Measurements from ENCODE around the gene UBE2O. TPM values are rescaled to one million over a fixed set of nuclear protein-coding genes. Genes with fewer than 3 reads are reported as not detected.

The UBE2O gene
- total RNA-seq, 5 donors from 2014 or later (not counting 1 experiment from before 2014, with no cell fraction given) = 33.9 to 57.8 (median 47.5) TPM

DNA sequence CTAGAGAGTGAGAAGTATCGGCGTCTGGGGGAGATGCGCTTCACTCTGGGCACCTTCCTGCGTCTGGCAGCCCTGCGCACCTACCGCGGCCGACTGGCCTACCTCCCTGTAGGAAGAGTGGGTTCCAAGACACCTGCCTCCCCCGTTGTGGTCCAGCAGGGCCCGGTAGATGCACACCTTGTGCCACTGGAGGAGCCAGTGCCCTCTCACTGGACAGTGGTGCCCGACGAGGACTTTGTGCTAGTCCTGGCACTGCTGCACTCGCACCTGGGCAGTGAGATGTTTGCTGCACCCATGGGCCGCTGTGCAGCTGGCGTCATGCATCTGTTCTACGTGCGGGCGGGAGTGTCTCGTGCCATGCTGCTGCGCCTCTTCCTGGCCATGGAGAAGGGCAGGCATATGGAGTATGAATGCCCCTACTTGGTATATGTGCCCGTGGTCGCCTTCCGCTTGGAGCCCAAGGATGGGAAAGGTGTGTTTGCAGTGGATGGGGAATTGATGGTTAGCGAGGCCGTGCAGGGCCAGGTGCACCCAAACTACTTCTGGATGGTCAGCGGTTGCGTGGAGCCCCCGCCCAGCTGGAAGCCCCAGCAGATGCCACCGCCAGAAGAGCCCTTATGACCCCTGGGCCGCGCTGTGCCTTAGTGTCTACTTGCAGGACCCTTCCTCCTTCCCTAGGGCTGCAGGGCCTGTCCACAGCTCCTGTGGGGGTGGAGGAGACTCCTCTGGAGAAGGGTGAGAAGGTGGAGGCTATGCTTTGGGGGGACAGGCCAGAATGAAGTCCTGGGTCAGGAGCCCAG is 65.8 kb downstream of the UBE2O start:
- Histone ChIP-seq H3K27ac (ENCODE audit: low read length) (no peak overlapping the region), H3K27me3 (replicated peaks in 1 of 2; ENCODE audit: control insufficient read depth in 2 of 2, extremely low read depth in 1 of 2, insufficient read depth in 2 of 2, low read length in 1 of 2) (peaks cover 0 to 26% of the 10 kb centered on the region in 2 experiments), H3K36me3 (ENCODE audit: control insufficient read depth in 2 of 2, extremely low read depth in 1 of 2, insufficient read depth in 1 of 2, low read length in 1 of 2) (peaks cover 15 to 20% of the 10 kb centered on the region in 2 donors), H3K9me3 (no peaks in the 10 kb centered on the region), H3K4me3 (ENCODE audit: control insufficient read depth in 1 of 2, extremely low read depth in 1 of 2, low read length in 1 of 2) (no peak overlapping the region), H3K4me1 (ENCODE audit: control insufficient read depth in 1 of 2, extremely low read depth in 1 of 2, insufficient read depth in 2 of 2, low read length in 2 of 2) (peaks cover 10 to 32% of the 10 kb centered on the region in 2 experiments)
- H3K9me3 Mint-ChIP-seq = no peaks in the 10 kb centered on the region
- no peak overlapping the region for H3K27ac Mint-ChIP-seq
- peaks cover 4 to 13% (median 10%) of the 10 kb centered on the region in 3 donors for H3K4me1 Mint-ChIP-seq
- peaks cover 5% of the 10 kb centered on the region for H3K36me3 Mint-ChIP-seq
- CTCF ChIA-PET = interaction anchor here in 1 of 2 donors (0.9 kb wide), 1 partner anchor 11 kb away, joined by 3 read pairs; no protein-coding TSS in a partner anchor
- peaks cover 0 to 1% of the 10 kb centered on the region in 2 donors for H3K27me3 Mint-ChIP-seq
- ATAC-seq (replicated peaks in 1 of 4) (no peak), DNase-seq (no peak)
- 98% methylated on average over 23 of the region's 31 CpGs for WGBS (ENCODE audit: insufficient coverage)
- POLR2A ChIA-PET = interaction anchor here in 1 of 2 donors (0.5 kb wide), 1 partner anchor 62 kb away, joined by 5 read pairs; no protein-coding TSS in a partner anchor
- H3K4me3 Mint-ChIP-seq = peak overlapping the region in 2 of 3 donors; percentile 37 to 64

DNA sequence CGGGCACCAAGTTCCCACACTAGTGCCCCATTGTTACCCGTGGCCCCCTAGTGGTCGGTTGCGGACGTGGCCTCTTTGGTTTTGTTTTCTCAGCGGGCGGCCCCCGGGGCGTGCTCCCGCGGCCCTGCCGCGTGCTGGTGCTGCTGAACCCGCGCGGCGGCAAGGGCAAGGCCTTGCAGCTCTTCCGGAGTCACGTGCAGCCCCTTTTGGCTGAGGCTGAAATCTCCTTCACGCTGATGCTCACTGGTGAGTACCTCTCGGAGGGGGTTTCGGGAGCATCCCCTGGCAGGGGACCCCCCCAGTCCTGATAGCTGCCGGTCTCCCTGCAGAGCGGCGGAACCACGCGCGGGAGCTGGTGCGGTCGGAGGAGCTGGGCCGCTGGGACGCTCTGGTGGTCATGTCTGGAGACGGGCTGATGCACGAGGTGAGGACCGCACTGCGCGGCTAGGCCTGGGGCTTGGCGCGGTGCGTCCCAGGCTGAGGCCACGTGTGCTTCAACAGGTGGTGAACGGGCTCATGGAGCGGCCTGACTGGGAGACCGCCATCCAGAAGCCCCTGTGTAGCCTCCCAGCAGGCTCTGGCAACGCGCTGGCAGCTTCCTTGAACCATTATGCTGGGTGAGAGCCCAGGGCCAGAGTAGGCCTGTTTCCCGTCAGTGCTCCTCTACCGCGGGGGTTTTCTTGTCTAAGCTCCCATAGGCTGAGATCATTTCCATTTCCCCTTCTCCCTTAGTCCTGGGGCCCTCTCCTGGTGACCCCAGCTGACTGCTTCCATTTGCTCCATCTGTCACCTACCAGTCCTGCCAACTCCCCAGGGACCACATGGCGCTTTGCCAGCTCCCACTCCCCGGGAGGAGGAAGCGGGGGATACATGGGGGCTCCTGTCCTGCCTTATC is 66.8 kb downstream of the UBE2O start:
- H3K9me3 ChIP-seq = no peaks in the 10 kb centered on the region
- WGBS (ENCODE audit: insufficient coverage) = 53% methylated on average over 52 of the region's 52 CpGs

DNA sequence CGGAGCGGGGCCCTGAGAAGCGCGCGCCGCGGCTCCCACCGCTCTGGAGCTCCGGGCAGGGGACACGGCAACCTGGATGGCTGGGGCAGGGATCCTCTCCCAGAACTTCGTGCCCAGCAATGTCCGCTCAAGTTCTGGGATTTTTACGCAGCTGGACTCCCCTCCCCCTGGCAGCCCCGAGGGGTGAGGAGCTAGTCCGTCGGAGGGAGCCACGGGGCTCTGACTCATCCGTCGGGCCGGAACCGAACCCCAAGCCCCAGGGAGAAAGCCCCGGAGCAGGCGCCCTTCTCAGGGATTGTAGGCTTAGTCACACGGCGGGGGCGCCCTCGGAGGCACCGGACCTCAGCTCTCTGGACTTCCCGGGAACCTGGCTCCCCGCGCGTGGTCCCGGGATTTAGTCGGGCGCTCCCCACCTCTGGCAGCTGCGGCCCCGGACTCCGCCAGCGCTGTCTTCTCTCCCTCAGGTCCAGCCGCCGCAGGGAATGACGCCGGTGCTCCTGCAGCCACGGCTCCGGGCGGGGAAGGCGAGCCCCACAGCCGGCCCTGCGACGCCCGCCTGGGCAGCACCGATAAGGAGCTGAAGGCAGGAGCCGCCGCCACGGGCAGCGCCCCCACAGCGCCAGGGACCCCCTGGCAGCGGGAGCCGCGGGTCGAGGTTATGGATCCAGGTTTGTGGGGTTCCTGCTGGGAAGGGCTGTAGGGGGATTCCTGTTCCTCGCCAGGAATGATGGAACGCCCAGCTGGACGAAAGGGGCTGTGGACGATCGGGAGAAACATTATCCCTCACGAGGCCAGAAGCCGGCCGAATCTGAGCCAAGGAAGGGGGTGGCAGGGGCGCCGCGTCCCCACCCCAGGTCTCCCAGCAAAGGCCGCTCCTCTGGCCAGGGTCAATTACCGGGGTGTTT is 67.7 kb downstream of the UBE2O start:
- Histone ChIP-seq H3K4me1 (ENCODE audit: control insufficient read depth in 1 of 2, extremely low read depth in 1 of 2, insufficient read depth in 2 of 2, low read length in 2 of 2) (peaks cover 10 to 32% of the 10 kb centered on the region in 2 experiments), H3K36me3 (ENCODE audit: control insufficient read depth in 2 of 2, extremely low read depth in 1 of 2, insufficient read depth in 1 of 2, low read length in 1 of 2) (peaks cover 4 to 7% of the 10 kb centered on the region in 2 donors), H3K27me3 (replicated peaks in 1 of 2; ENCODE audit: control insufficient read depth in 2 of 2, extremely low read depth in 1 of 2, insufficient read depth in 2 of 2, low read length in 1 of 2) (peaks cover 0 to 33% of the 10 kb centered on the region in 2 experiments), H3K9me3 (no peaks in the 10 kb centered on the region), H3K4me3 (ENCODE audit: control insufficient read depth in 1 of 2, extremely low read depth in 1 of 2, low read length in 1 of 2) (peak overlapping the region; percentile 37 to 84), H3K27ac (ENCODE audit: low read length) (no peak overlapping the region)
- H3K9me3 Mint-ChIP-seq = no peaks in the 10 kb centered on the region
- H3K4me1 Mint-ChIP-seq = peaks cover 4 to 13% (median 10%) of the 10 kb centered on the region in 3 donors
- peaks cover 0 to 1% of the 10 kb centered on the region in 2 donors for H3K27me3 Mint-ChIP-seq
- peak overlapping the region; percentile 62 to 64 (median 64) for H3K4me3 Mint-ChIP-seq
- CTCF ChIA-PET = interaction anchor here (0.5 to 3.5 kb wide), 9 partner anchors 13 to 377 kb away, joined by 3 to 11 read pairs (median 3); no protein-coding TSS in a partner anchor
- 3% methylated on average over 61 of the region's 74 CpGs for WGBS (ENCODE audit: insufficient coverage)
- H3K36me3 Mint-ChIP-seq = peaks cover 4% of the 10 kb centered on the region
- DNase-seq (peak in 6 of 35 experiments; percentile 13 to 55 (median 31)), ATAC-seq (replicated peaks in 1 of 4) (peak in 2 of 4 experiments; percentile 5 to 6)
- POLR2A ChIA-PET = no interaction called here
- no peak overlapping the region for H3K27ac Mint-ChIP-seq

More for the DNA sequence above, 66.8 kb downstream of the UBE2O start:
- H3K4me1 ChIP-seq (ENCODE audit: control insufficient read depth in 1 of 2, extremely low read depth in 1 of 2, insufficient read depth in 2 of 2, low read length in 2 of 2) = peaks cover 10 to 32% of the 10 kb centered on the region in 2 experiments
- Mint-ChIP-seq H3K4me1 (peaks cover 4 to 13% (median 10%) of the 10 kb centered on the region in 3 donors), H3K27ac (no peak overlapping the region), H3K36me3 (peaks cover 5% of the 10 kb centered on the region), H3K4me3 (peak overlapping the region; percentile 59 to 64 (median 64)), H3K27me3 (peaks cover 0 to 1% of the 10 kb centered on the region in 2 donors), H3K9me3 (no peaks in the 10 kb centered on the region)
- ChIA-PET POLR2A (no interaction called here), CTCF (interaction anchor here (0.6 to 1.0 kb wide), 5 partner anchors 12 to 171 kb away, joined by 3 to 4 read pairs (median 3); no protein-coding TSS in a partner anchor)
- H3K27ac ChIP-seq (ENCODE audit: low read length) = no peak overlapping the region
- H3K36me3 ChIP-seq (ENCODE audit: control insufficient read depth in 2 of 2, extremely low read depth in 1 of 2, insufficient read depth in 1 of 2, low read length in 1 of 2) = peaks cover 11 to 15% of the 10 kb centered on the region in 2 donors
- peak overlapping the region; percentile 37 to 84 for H3K4me3 ChIP-seq (ENCODE audit: control insufficient read depth in 1 of 2, extremely low read depth in 1 of 2, low read length in 1 of 2)
- peak; percentile 64 to 90 (median 79) for DNase-seq
- ATAC-seq (replicated peaks in 1 of 4) = peak; percentile 26 to 45 (median 42)
- H3K27me3 ChIP-seq (replicated peaks in 1 of 2; ENCODE audit: control insufficient read depth in 2 of 2, extremely low read depth in 1 of 2, insufficient read depth in 2 of 2, low read length in 1 of 2) = peaks cover 0 to 33% of the 10 kb centered on the region in 2 experiments

DNA sequence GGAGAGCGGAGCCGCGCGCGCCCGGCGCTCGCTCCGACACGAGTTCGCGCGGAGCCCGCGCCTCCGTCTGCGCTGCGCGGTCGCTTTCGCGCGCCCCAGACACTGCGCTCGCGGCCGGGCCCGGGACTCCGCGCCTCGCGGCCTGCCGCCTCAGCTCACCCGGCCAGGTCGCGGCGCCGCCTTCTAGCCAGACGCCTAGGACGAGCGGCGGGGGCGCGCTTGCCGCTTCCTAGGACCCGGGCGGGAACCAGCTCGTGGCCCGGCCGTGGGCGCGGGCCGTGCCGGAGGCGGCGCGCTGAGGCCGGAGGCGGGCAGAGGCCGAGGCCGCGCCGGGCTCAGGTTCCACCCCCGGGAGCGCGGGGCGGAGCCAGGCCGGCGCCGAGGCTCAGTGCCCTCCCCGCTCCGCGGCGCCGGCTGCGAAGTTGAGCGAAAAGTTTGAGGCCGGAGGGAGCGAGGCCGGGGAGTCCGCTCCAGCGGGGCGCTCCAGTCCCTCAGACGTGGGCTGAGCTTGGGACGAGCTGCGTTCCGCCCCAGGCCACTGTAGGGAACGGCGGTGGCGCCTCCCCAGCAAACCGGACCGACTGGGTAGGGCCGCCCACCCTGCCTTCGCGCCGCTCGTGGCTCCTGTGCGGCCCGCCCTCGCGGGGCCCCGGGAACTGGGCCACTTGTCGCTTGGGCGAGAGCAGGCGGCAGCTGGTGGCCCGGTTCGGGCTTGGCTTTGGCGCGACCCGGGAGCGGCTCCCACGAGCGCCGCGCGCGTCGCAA is 68.5 kb downstream of the UBE2O start, which contains the start of gene SPHK1:
Gene SPHK1 (plus strand): TSS at position 388 of the 765 bp plus-strand sequence. CDS start 1,036 bp downstream, outside the sequence.
- WGBS (ENCODE audit: insufficient coverage) = under 1% methylated on average over 118 of the region's 118 CpGs
- ATAC-seq (replicated peaks in 1 of 4) (peak; percentile 56 to 73 (median 69)), DNase-seq (peak in 19 of 35 experiments; percentile 15 to 74 (median 39))
- Histone ChIP-seq H3K36me3 (ENCODE audit: control insufficient read depth in 2 of 2, extremely low read depth in 1 of 2, insufficient read depth in 1 of 2, low read length in 1 of 2) (peaks cover 0 to 3% of the 10 kb centered on the region in 2 donors), H3K27ac (ENCODE audit: low read length) (no peak within 1 kb of the TSS), H3K9me3 (no peaks in the 10 kb centered on the region), H3K4me1 (ENCODE audit: control insufficient read depth in 1 of 2, extremely low read depth in 1 of 2, insufficient read depth in 2 of 2, low read length in 2 of 2) (peaks cover 10 to 32% of the 10 kb centered on the region in 2 experiments), H3K27me3 (replicated peaks in 1 of 2; ENCODE audit: control insufficient read depth in 2 of 2, extremely low read depth in 1 of 2, insufficient read depth in 2 of 2, low read length in 1 of 2) (peaks cover 0 to 33% of the 10 kb centered on the region in 2 experiments), H3K4me3 (ENCODE audit: control insufficient read depth in 1 of 2, extremely low read depth in 1 of 2, low read length in 1 of 2) (peak within 1 kb of the TSS; percentile 58 to 84)
- Mint-ChIP-seq H3K36me3 (no peaks in the 10 kb centered on the region), H3K4me3 (peak within 1 kb of the TSS; percentile 82 to 94 (median 89)), H3K27me3 (peaks cover 0 to 1% of the 10 kb centered on the region in 2 donors), H3K27ac (peak within 1 kb of the TSS; percentile 28 to 36), H3K9me3 (no peaks in the 10 kb centered on the region), H3K4me1 (peaks cover 4 to 13% (median 10%) of the 10 kb centered on the region in 3 donors)
- CTCF ChIA-PET = interaction anchor here (0.5 to 3.5 kb wide), 4 partner anchors 14 to 377 kb away, joined by 3 to 11 read pairs (median 4); no protein-coding TSS in a partner anchor
- POLR2A ChIA-PET = no interaction called here

Measured in T-cell (primary cell).